Osteoblast (primary cell): ENCODE data around the gene LRATD1. TPM values are rescaled to one million over a fixed set of nuclear protein-coding genes. Genes with fewer than 3 reads are reported as not detected.

ENCODE experiments used
- DNase-seq: peaks from one replicate; pipeline ENCODE4 v3.0.0; 2011; ENCODE audit warnings: low spot score, mixed read lengths; ENCODE audit not compliant: insufficient read length; ENCODE audit errors: missing footprints
- H2AFZ ChIP-seq: 2 replicates; pipeline ENCODE4 v1.6.0; 2011; ENCODE audit warnings: mild to moderate bottlenecking, low read length
- H3K27ac ChIP-seq: 2 replicates; pipeline ENCODE4 v1.5.1; 2011; ENCODE audit warnings: mild to moderate bottlenecking, low read depth, low read length, moderate library complexity
- H3K27me3 ChIP-seq: 2 replicates; pipeline ENCODE4 v1.6.0; 2012; ENCODE audit warnings: mild to moderate bottlenecking, control low read depth, inconsistent platforms, low read length, moderate library complexity; ENCODE audit not compliant: insufficient read depth
- H3K36me3 ChIP-seq: 2 replicates; pipeline ENCODE4 v1.5.1; 2011; ENCODE audit warnings: mild to moderate bottlenecking, low read length, control low read depth, moderate library complexity; ENCODE audit not compliant: insufficient read depth
- H3K4me1 ChIP-seq: 2 replicates; pipeline ENCODE4 v1.5.1; 2011; ENCODE audit warnings: mild to moderate bottlenecking, low read length, control low read depth, moderate library complexity; ENCODE audit not compliant: insufficient read depth
- H3K4me2 ChIP-seq: 2 replicates; pipeline ENCODE4 v1.6.0; 2011; ENCODE audit warnings: mild to moderate bottlenecking, low read length; ENCODE audit not compliant: insufficient read depth
- H3K4me3 ChIP-seq: fragments of 200-600 bp; sonication (generic); 3 replicates; pipeline ENCODE4 v1.5.1; 2012; ENCODE audit warnings: mild to moderate bottlenecking, low read length, inconsistent platforms; ENCODE audit not compliant: insufficient read depth
- H3K79me2 ChIP-seq: 2 replicates; pipeline ENCODE4 v1.6.0; 2012; ENCODE audit warnings: mild to moderate bottlenecking, low read length, control low read depth, inconsistent platforms; ENCODE audit not compliant: insufficient read depth
- H3K9me3 ChIP-seq: 2 replicates; pipeline ENCODE4 v1.5.1; 2011; ENCODE audit warnings: low read depth, low read length, control low read depth
- H4K20me1 ChIP-seq: 2 replicates; pipeline ENCODE4 v1.6.0; 2012; ENCODE audit warnings: mild to moderate bottlenecking, low read length, control low read depth; ENCODE audit not compliant: insufficient read depth
- total RNA-seq: library from RNA; depleted of rRNA; stranded (reverse); fragments of >200 nt; gene quantifications from 2 replicates; pipeline ENCODE4 v1.2.3, GENCODE V29; 2012
- TF ChIP-seq, protein P1 (sequence below): IDR thresholded peaks from 2 replicates; pipeline ENCODE4 v1.5.1; 2011; ENCODE audit warnings: mild to moderate bottlenecking, low read depth, low read length, moderate library complexity; ENCODE audit errors: extremely low read depth

The LRATD1 gene
- total RNA-seq, 1 donor: 5.8 TPM

- Histone ChIP-seq H3K36me3 (no peaks in the 10 kb centered on the region), H3K4me3 (no peak overlapping the region), H3K79me2 (no peaks in the 10 kb centered on the region), H3K27ac (no peak overlapping the region), H4K20me1 (no peaks in the 10 kb centered on the region), H3K9me3 (no peaks in the 10 kb centered on the region), H3K27me3 (no peaks in the 10 kb centered on the region), H3K4me1 (no peaks in the 10 kb centered on the region), H3K4me2 (no peak overlapping the region), H2AFZ (no peak overlapping the region)
- no peak for DNase-seq
- TF ChIP-seq, protein P1, sequence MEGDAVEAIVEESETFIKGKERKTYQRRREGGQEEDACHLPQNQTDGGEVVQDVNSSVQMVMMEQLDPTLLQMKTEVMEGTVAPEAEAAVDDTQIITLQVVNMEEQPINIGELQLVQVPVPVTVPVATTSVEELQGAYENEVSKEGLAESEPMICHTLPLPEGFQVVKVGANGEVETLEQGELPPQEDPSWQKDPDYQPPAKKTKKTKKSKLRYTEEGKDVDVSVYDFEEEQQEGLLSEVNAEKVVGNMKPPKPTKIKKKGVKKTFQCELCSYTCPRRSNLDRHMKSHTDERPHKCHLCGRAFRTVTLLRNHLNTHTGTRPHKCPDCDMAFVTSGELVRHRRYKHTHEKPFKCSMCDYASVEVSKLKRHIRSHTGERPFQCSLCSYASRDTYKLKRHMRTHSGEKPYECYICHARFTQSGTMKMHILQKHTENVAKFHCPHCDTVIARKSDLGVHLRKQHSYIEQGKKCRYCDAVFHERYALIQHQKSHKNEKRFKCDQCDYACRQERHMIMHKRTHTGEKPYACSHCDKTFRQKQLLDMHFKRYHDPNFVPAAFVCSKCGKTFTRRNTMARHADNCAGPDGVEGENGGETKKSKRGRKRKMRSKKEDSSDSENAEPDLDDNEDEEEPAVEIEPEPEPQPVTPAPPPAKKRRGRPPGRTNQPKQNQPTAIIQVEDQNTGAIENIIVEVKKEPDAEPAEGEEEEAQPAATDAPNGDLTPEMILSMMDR: no peak
Measured at GRCh38 chr2:14623237-14623636, 9.3 kb upstream of the LRATD1 start.

- Histone ChIP-seq H3K4me3 (no peak overlapping the region), H3K4me1 (no peaks in the 10 kb centered on the region), H3K36me3 (no peaks in the 10 kb centered on the region), H2AFZ (no peak overlapping the region), H3K9me3 (no peaks in the 10 kb centered on the region), H3K4me2 (no peak overlapping the region), H4K20me1 (no peaks in the 10 kb centered on the region), H3K79me2 (no peaks in the 10 kb centered on the region), H3K27me3 (peaks cover 14% of the 10 kb centered on the region), H3K27ac (no peak overlapping the region)
- DNase-seq: no peak
- TF ChIP-seq, protein P1: no peak
Measured at GRCh38 chr2:14626873-14627272, 5.6 kb upstream of the LRATD1 start.

GRCh38 chr2:14628901-14629300 is 3.6 kb upstream of the LRATD1 start:
- Histone ChIP-seq H3K9me3 (no peaks in the 10 kb centered on the region), H3K27me3 (peaks cover 34% of the 10 kb centered on the region), H3K36me3 (no peaks in the 10 kb centered on the region), H3K4me1 (no peaks in the 10 kb centered on the region), H2AFZ (no peak overlapping the region), H4K20me1 (no peaks in the 10 kb centered on the region), H3K27ac (no peak overlapping the region), H3K4me3 (no peak overlapping the region), H3K4me2 (no peak overlapping the region), H3K79me2 (no peaks in the 10 kb centered on the region)
- TF ChIP-seq, protein P1: no peak
- no peak for DNase-seq

- TF ChIP-seq, protein P1: no peak
- no peak overlapping the region for H3K4me3 ChIP-seq
Measured at GRCh38 chr2:14631406-14632040, 994 bp upstream of the LRATD1 start.

More at GRCh38 chr2:14631406-14632040, 994 bp upstream of the LRATD1 start:
- peak; percentile 86 for DNase-seq
- Histone ChIP-seq H3K27me3 (peaks cover 54% of the 10 kb centered on the region), H3K4me2 (no peak overlapping the region), H2AFZ (no peak overlapping the region), H3K4me1 (peaks cover 8% of the 10 kb centered on the region), H3K36me3 (no peaks in the 10 kb centered on the region), H4K20me1 (no peaks in the 10 kb centered on the region), H3K27ac (no peak overlapping the region), H3K9me3 (no peaks in the 10 kb centered on the region), H3K79me2 (no peaks in the 10 kb centered on the region)
